IMR-90 (cell line): ENCODE data around the gene NUP93. TPM values are rescaled to one million over a fixed set of nuclear protein-coding genes. Genes with fewer than 3 reads are reported as not detected.

Source experiments
- ATAC-seq: fragments of 200-7000 bp; cut with Tn5 transposase; 2 replicates; pipeline ENCODE4 v1.9.1; 2020; ENCODE audit warnings: low read depth, mild to moderate bottlenecking, moderate library complexity
- BruUV-seq: library from RNA; stranded (reverse); fragments of 400-500 nt; replicated peaks from 2 replicates; lab custom pipeline; 2021; lab: Mats Ljungman, UMichigan
- CTCF ChIA-PET: fragments of 300-600 bp; formaldehyde crosslinking; extraction: SDS; loops from one replicate; lab custom pipeline; 2021; ENCODE audit warnings: antibody characterized with exemption; lab: Yijun Ruan, JAX
- POLR2A ChIA-PET: fragments of 300-600 bp; sonication (Branson Sonifier 250); formaldehyde crosslinking; loops from one replicate; lab custom pipeline; 2022; ENCODE audit warnings: antibody characterized with exemption; ENCODE audit not compliant: unreplicated experiment; lab: Charles Lee
- DNase-seq: peaks from one replicate; pipeline ENCODE4 v3.0.0; 2013
- H2AFZ ChIP-seq: replicated peaks from 2 replicates; pipeline ENCODE3; 2013; ENCODE audit warnings: low read length, mild to moderate bottlenecking; ENCODE audit not compliant: poor library complexity
- H2AK5ac ChIP-seq: 2 replicates; pipeline ENCODE4 v1.6.1; 2013; ENCODE audit warnings: low read depth, low read length, inconsistent platforms
- H2AK9ac ChIP-seq: replicated peaks from 2 replicates; pipeline ENCODE3; 2013; ENCODE audit warnings: mild to moderate bottlenecking, low read depth, low read length, moderate library complexity; ENCODE audit not compliant: poor library complexity
- H2BK120ac ChIP-seq: 2 replicates; pipeline ENCODE4 v1.6.1; 2013; ENCODE audit warnings: low read depth, low read length, inconsistent platforms
- H2BK15ac ChIP-seq: 3 replicates; pipeline ENCODE4 v1.6.1; 2013; ENCODE audit warnings: low read depth, low read length, inconsistent platforms
- H2BK20ac ChIP-seq: 2 replicates; pipeline ENCODE4 v1.6.1; 2013; ENCODE audit warnings: low read depth, mild to moderate bottlenecking, inconsistent platforms, low read length, moderate library complexity
- H2BK5ac ChIP-seq: 2 replicates; pipeline ENCODE4 v1.6.1; 2013; ENCODE audit warnings: mild to moderate bottlenecking, low read depth, low read length, inconsistent platforms; ENCODE audit not compliant: poor library complexity, severe bottlenecking
- H3K14ac ChIP-seq: replicated peaks from 2 replicates; pipeline ENCODE4 v1.6.1; 2013; ENCODE audit warnings: low read depth, low read length, inconsistent platforms
- H3K18ac ChIP-seq: 2 replicates; pipeline ENCODE4 v1.6.1; 2013; ENCODE audit warnings: low read depth, low read length, control low read depth
- H3K23ac ChIP-seq: 2 replicates; pipeline ENCODE4 v1.6.1; 2013; ENCODE audit warnings: low read depth, low read length, inconsistent platforms
- H3K27ac ChIP-seq: 2 replicates; pipeline ENCODE4 v1.5.1; 2013; ENCODE audit warnings: mild to moderate bottlenecking, control low read depth, low read length; ENCODE audit not compliant: insufficient read depth
- H3K27me3 ChIP-seq: 2 replicates; pipeline ENCODE4 v1.6.1; 2013; ENCODE audit warnings: low read length; ENCODE audit not compliant: control insufficient read depth, insufficient read depth
- H3K36me3 ChIP-seq: 2 replicates; pipeline ENCODE4 v1.6.1; 2013; ENCODE audit warnings: low read length, mixed read lengths; ENCODE audit not compliant: control insufficient read depth, insufficient read depth
- H3K4ac ChIP-seq: 2 replicates; pipeline ENCODE4 v1.6.1; 2013; ENCODE audit warnings: low read depth, low read length, inconsistent platforms
- H3K4me1 ChIP-seq: 2 replicates; pipeline ENCODE4 v1.6.1; 2013; ENCODE audit warnings: low read length, mixed read lengths; ENCODE audit not compliant: control insufficient read depth, insufficient read depth
- H3K4me2 ChIP-seq: 2 replicates; pipeline ENCODE4 v1.6.1; 2013; ENCODE audit warnings: low read depth, mild to moderate bottlenecking, control low read depth, low read length, moderate library complexity
- H3K4me3 ChIP-seq: 2 replicates; pipeline ENCODE4 v1.5.1; 2013; ENCODE audit warnings: low read depth, mild to moderate bottlenecking, control low read depth, low read length, moderate library complexity; ENCODE audit not compliant: insufficient read depth
- H3K56ac ChIP-seq: 2 replicates; pipeline ENCODE4 v1.6.1; 2013; ENCODE audit warnings: low read length, inconsistent platforms; ENCODE audit not compliant: insufficient read depth; ENCODE audit errors: extremely low read depth
- H3K79me1 ChIP-seq, 2 experiments: 2 replicates each; pipeline ENCODE4 v1.6.1; 2013; ENCODE audit warnings: low read length in 2 of 2, inconsistent platforms in 1 of 2, low read depth in 1 of 2
- H3K9ac ChIP-seq: 2 replicates; pipeline ENCODE4 v1.6.1; 2013; ENCODE audit warnings: low read depth, low read length, control low read depth
- H3K9me1 ChIP-seq: 2 replicates; pipeline ENCODE4 v1.6.1; 2013; ENCODE audit warnings: low read length, inconsistent platforms; ENCODE audit not compliant: insufficient read depth
- H3K9me3 ChIP-seq: 2 replicates; pipeline ENCODE4 v1.6.1; 2013; ENCODE audit warnings: low read length; ENCODE audit not compliant: control insufficient read depth, insufficient read depth
- H4K20me1 ChIP-seq: 2 replicates; pipeline ENCODE4 v1.6.1; 2013; ENCODE audit warnings: low read length, inconsistent platforms; ENCODE audit not compliant: insufficient read depth
- H4K5ac ChIP-seq: 2 replicates; pipeline ENCODE4 v1.6.1; 2013; ENCODE audit warnings: mild to moderate bottlenecking, low read depth, low read length, control low read depth
- H4K8ac ChIP-seq, 2 experiments: 2 replicates each; pipeline ENCODE4 v1.6.1; 2013; ENCODE audit warnings: low read depth in 2 of 2, low read length in 2 of 2, control low read depth in 1 of 2, inconsistent platforms in 1 of 2
- H4K91ac ChIP-seq: 2 replicates; pipeline ENCODE4 v1.6.1; 2013; ENCODE audit warnings: low read depth, low read length, inconsistent platforms; ENCODE audit not compliant: insufficient read depth
- BHLHE40 ChIP-seq: fragments of 150-350 bp; IDR thresholded peaks from 2 replicates; pipeline ENCODE4 v1.6.1; 2016; ENCODE audit warnings: mild to moderate bottlenecking, low read depth, low read length
- CEBPB ChIP-seq: IDR thresholded peaks from 2 replicates; pipeline ENCODE4 v1.6.1; 2012; ENCODE audit warnings: low read depth, low read length, improper control_type of control experiment
- FOS ChIP-seq: fragments of 150-350 bp; IDR thresholded peaks from 2 replicates; pipeline ENCODE4 v1.6.1; 2016; ENCODE audit warnings: low read depth, low read length
- MAFK ChIP-seq: IDR thresholded peaks from 2 replicates; pipeline ENCODE4 v1.6.1; 2012; ENCODE audit warnings: low read depth, low read length, improper control_type of control experiment
- MAZ ChIP-seq: IDR thresholded peaks from 2 replicates; pipeline ENCODE4 v1.6.1; 2012; ENCODE audit warnings: low read depth, mild to moderate bottlenecking, low read length, improper control_type of control experiment, moderate library complexity, borderline replicate concordance
- MXI1 ChIP-seq: IDR thresholded peaks from 2 replicates; pipeline ENCODE4 v1.6.1; 2012; ENCODE audit warnings: low read depth, mild to moderate bottlenecking, low read length, moderate library complexity, borderline replicate concordance
- NFE2L2 ChIP-seq: fragments of 150-350 bp; IDR thresholded peaks from 2 replicates; pipeline ENCODE4 v1.6.1; 2016; ENCODE audit warnings: low read depth, mild to moderate bottlenecking, low read length
- POLR2A ChIP-seq: IDR thresholded peaks from 2 replicates; pipeline ENCODE4 v1.6.1; 2012; ENCODE audit warnings: mild to moderate bottlenecking, low read depth, low read length
- RAD21 ChIP-seq: IDR thresholded peaks from 2 replicates; pipeline ENCODE4 v1.6.1; 2012; ENCODE audit warnings: low read length, improper control_type of control experiment
- SMC3 ChIP-seq: fragments of 150-350 bp; IDR thresholded peaks from 2 replicates; pipeline ENCODE4 v1.6.1; 2016; ENCODE audit warnings: low read depth, mild to moderate bottlenecking, antibody characterized with exemption, low read length, moderate library complexity
- WGBS, 2 experiments: methylation state at CpG; one replicate each; pipeline versions ENCODE4 v1.1.5 to v1.1.7; 2013; ENCODE audit warnings: missing lambda C conversion rate in 2 of 2; ENCODE audit not compliant: insufficient read length in 1 of 2; ENCODE audit errors: extremely low coverage in 2 of 2; 5-methylcytosine and 5-hydroxymethylcytosine counted together
- dilution Hi-C: fragments of 300-500 bp; cut with HindIII; formaldehyde crosslinking; loops from one replicate; pipeline ENCODE4 v1.14.3; 2018; ENCODE audit warnings: low sequenced_read_pairs; ENCODE audit not compliant: unreplicated experiment
- in situ Hi-C: fragments of 300-500 bp; cut with MboI; formaldehyde crosslinking; loops from 3 replicates; pipeline ENCODE4 v1.14.3; 2019; ENCODE audit warnings: low sequenced_read_pairs, inconsistent platforms, mixed read lengths
- intact Hi-C: fragments of 100-400 bp; cut with micrococcal nuclease; formaldehyde crosslinking; loops from 2 replicates; pipeline ENCODE4 v1.10.0; 2022
- polyA plus RNA-seq, 3 experiments: library from polyadenylated mRNA; depleted of rRNA; stranded (reverse); fragments of >200 nt; gene quantifications; 2 replicates each; pipeline ENCODE4 v1.2.3, GENCODE V29; 2012; ENCODE audit warnings: low replicate concordance in 1 of 3
- total RNA-seq: library from RNA; depleted of rRNA; stranded (reverse); fragments of >200 nt; gene quantifications from 2 replicates; pipeline ENCODE4 v1.2.3, GENCODE V29; 2012
- TF ChIP-seq, protein P1 (sequence below): fragments of 150-350 bp; IDR thresholded peaks from 2 replicates; pipeline ENCODE4 v1.6.1; 2016; ENCODE audit warnings: low read depth, mild to moderate bottlenecking, low read length, moderate library complexity, borderline replicate concordance
- TF ChIP-seq, protein P2 (sequence below): fragments of 150-350 bp; IDR thresholded peaks from 2 replicates; pipeline ENCODE4 v1.6.1; 2017; ENCODE audit warnings: mild to moderate bottlenecking, antibody characterized with exemption, low read length, low read depth

Gene NUP93
- total and polyA plus RNA-seq, 2 of the 4 experiments (the other 2 are of a cell fraction): 54.6 to 72.6 TPM

GRCh38 chr16:56848955-56849689, 119.2 kb downstream of the NUP93 start:
- Histone ChIP-seq H4K20me1 (no peaks in the 10 kb centered on the region), H3K9ac (peak overlapping the region; percentile 26; the same call in 1 of the 2 replicates), H4K5ac (peak overlapping the region; percentile 42), H2AFZ (peak overlapping the region; percentile 80), H3K79me1 (0 out of 4 replicates have a peak, but pooled peaks cover 0 to 9% of the 10 kb centered on the region in 2 experiments), H3K9me3 (no peaks in the 10 kb centered on the region), H2BK120ac (peak overlapping the region; percentile 91), H3K9me1 (peaks cover 38% of the 10 kb centered on the region), H2BK15ac (peak overlapping the region; percentile 8; the same call in 2 of the 3 replicates), H2AK9ac (peak overlapping the region; percentile 48), H3K4me3 (no peak overlapping the region), H2BK20ac (peak overlapping the region; percentile 76), H4K91ac (peak overlapping the region; percentile 75), H2BK5ac (peak overlapping the region; percentile 83), H3K23ac (peak overlapping the region; percentile 75; the same call in 1 of the 2 replicates), H3K56ac (0 out of 2 replicates have a peak overlapping the region, but pooled peaks have one; percentile 16), H3K14ac (peak overlapping the region; percentile 82), H3K4me2 (peak overlapping the region; percentile 6), H2AK5ac (peak overlapping the region; percentile 49), H3K18ac (peak overlapping the region; percentile 51), H3K27me3 (no peaks in the 10 kb centered on the region), H4K8ac (peak overlapping the region; percentile 24 to 86), H3K4ac (peak overlapping the region; percentile 78), H3K36me3 (peaks cover 4% of the 10 kb centered on the region), H3K27ac (peak overlapping the region; percentile 80), H3K4me1 (peaks cover 33% of the 10 kb centered on the region)
- POLR2A ChIA-PET: interaction anchor here (0.9 kb wide), 1 partner anchor 103 kb away, joined by 4 read pairs; no protein-coding TSS in a partner anchor
- TF ChIP-seq, protein P1, sequence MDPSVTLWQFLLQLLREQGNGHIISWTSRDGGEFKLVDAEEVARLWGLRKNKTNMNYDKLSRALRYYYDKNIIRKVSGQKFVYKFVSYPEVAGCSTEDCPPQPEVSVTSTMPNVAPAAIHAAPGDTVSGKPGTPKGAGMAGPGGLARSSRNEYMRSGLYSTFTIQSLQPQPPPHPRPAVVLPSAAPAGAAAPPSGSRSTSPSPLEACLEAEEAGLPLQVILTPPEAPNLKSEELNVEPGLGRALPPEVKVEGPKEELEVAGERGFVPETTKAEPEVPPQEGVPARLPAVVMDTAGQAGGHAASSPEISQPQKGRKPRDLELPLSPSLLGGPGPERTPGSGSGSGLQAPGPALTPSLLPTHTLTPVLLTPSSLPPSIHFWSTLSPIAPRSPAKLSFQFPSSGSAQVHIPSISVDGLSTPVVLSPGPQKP: no peak
- TF ChIP-seq POLR2A: no peak
- no peak for TF ChIP-seq RAD21
- TF ChIP-seq CEBPB: no peak
- no peak for TF ChIP-seq MAFK
- TF ChIP-seq FOS: 0 out of 2 replicates have a peak, but pooled peaks have one; percentile 12
- TF ChIP-seq, protein P2, sequence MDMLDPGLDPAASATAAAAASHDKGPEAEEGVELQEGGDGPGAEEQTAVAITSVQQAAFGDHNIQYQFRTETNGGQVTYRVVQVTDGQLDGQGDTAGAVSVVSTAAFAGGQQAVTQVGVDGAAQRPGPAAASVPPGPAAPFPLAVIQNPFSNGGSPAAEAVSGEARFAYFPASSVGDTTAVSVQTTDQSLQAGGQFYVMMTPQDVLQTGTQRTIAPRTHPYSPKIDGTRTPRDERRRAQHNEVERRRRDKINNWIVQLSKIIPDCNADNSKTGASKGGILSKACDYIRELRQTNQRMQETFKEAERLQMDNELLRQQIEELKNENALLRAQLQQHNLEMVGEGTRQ: peak; percentile 87
- peak; percentile 42; the same call in 1 of the 2 replicates for TF ChIP-seq MXI1
- peak; percentile 87 for TF ChIP-seq BHLHE40
- no peak for TF ChIP-seq NFE2L2
- TF ChIP-seq MAZ: 0 out of 2 replicates have a peak, but pooled peaks have one; percentile 48
- TF ChIP-seq SMC3: no peak
- 44% methylated on average over 2 of the region's 7 CpGs; no CpG with 5 or more reads in 1 of the 2 experiments for WGBS, 2 experiments
- peak; percentile 78 for DNase-seq
- ATAC-seq: peak; percentile 58
- dilution Hi-C loops (no loop called here), in situ Hi-C loops (no loop called here), intact Hi-C loops (loop anchor here (5.0 kb wide), 1 partner anchor 42 kb away; no protein-coding TSS in a partner anchor)
- CTCF ChIA-PET: interaction anchor here (1.5 kb wide), 1 partner anchor 56 kb away, joined by 4 read pairs; no protein-coding TSS in a partner anchor
- BruUV-seq: no TSS peak
